GM12878 (cell line): ENCODE results near the gene SLC39A1. TPM values are rescaled to one million over a fixed set of nuclear protein-coding genes. Genes with fewer than 3 reads are reported as not detected.

Source experiments
- ATAC-seq: fragments of 200-7000 bp; cut with Tn5 transposase; 3 replicates; pipeline ENCODE4 v1.9.1; 2020; ENCODE audit warnings: mild to moderate bottlenecking, moderate library complexity
- BruUV-seq: library from RNA; stranded (reverse); fragments of 400-500 nt; replicated peaks from 2 replicates; lab custom pipeline; 2021; lab: Mats Ljungman, UMichigan
- CTCF ChIA-PET: fragments of 300-600 bp; sonication (Branson Sonifier 250); formaldehyde crosslinking; extraction: SDS; loops from one replicate; lab custom pipeline; 2021; ENCODE audit warnings: inconsistent platforms; lab: Yijun Ruan, JAX
- POLR2A ChIA-PET: fragments of 350-600 bp; formaldehyde crosslinking; extraction: SDS; loops from one replicate; lab custom pipeline; 2021; ENCODE audit warnings: inconsistent platforms; lab: Charles Lee
- RAD21 ChIA-PET: fragments of 300-600 bp; sonication (Branson Sonifier 250); formaldehyde crosslinking; loops from one replicate; lab custom pipeline; 2023; ENCODE audit warnings: antibody characterized with exemption; ENCODE audit not compliant: unreplicated experiment; lab: Charles Lee
- SMC1A ChIA-PET: fragments of 300-600 bp; sonication (Branson Sonifier 250); formaldehyde crosslinking; loops from one replicate; lab custom pipeline; 2023; ENCODE audit not compliant: unreplicated experiment, uncharacterized antibody; lab: Charles Lee
- DNase-seq: peaks from one replicate; pipeline ENCODE4 v3.0.0-alpha.2; 2011; ENCODE audit warnings: low read depth, low spot score
- FAIRE-seq: peaks from 3 replicates; lab custom pipeline; 2011; peaks lifted over from hg19 to GRCh38; lab: Jason Lieb, UNC
- H2AFZ ChIP-seq: 2 replicates; pipeline ENCODE4 v1.6.0; 2011; ENCODE audit warnings: low read depth, low read length, control low read depth; ENCODE audit not compliant: control insufficient read depth
- H3K27ac ChIP-seq: 2 replicates; pipeline ENCODE4 v1.5.1; 2011; ENCODE audit warnings: control low read depth; ENCODE audit not compliant: control insufficient read depth, insufficient read depth
- H3K27me3 ChIP-seq, 2 experiments: replicated peaks in 1 of 2; 2 replicates each; pipeline versions ENCODE4 v1.6.0 to v1.6.1; 2011; ENCODE audit warnings: low read length in 1 of 2; ENCODE audit not compliant: control insufficient read depth in 2 of 2, insufficient read depth in 2 of 2
- H3K36me3 ChIP-seq, 2 experiments: 2 replicates each; pipeline ENCODE4 v1.5.1; 2011; ENCODE audit warnings: low read length in 1 of 2; ENCODE audit not compliant: control insufficient read depth in 2 of 2, insufficient read depth in 2 of 2
- H3K4me1 ChIP-seq: 2 replicates; pipeline ENCODE4 v1.6.1; 2011; ENCODE audit warnings: mild to moderate bottlenecking, low read length, moderate library complexity, mixed read lengths; ENCODE audit not compliant: control insufficient read depth, insufficient read depth
- H3K4me2 ChIP-seq: 2 replicates; pipeline ENCODE4 v1.6.0; 2011; ENCODE audit warnings: control low read depth; ENCODE audit not compliant: control insufficient read depth, insufficient read depth
- H3K4me3 ChIP-seq: fragments of 200-600 bp; sonication (generic); 2 replicates; pipeline ENCODE4 v1.5.1; 2016
- H3K79me2 ChIP-seq: 2 replicates; pipeline ENCODE4 v1.6.0; 2011; ENCODE audit warnings: low read length; ENCODE audit not compliant: control insufficient read depth, insufficient read depth
- H3K9ac ChIP-seq: 2 replicates; pipeline ENCODE4 v1.8.0; 2011; ENCODE audit warnings: low read length, control low read depth, mixed read lengths; ENCODE audit not compliant: control insufficient read depth, insufficient read depth
- H3K9me3 ChIP-seq: replicated peaks from 3 replicates; pipeline ENCODE4 v1.5.1; 2011; ENCODE audit warnings: mild to moderate bottlenecking, low read length; ENCODE audit not compliant: control insufficient read depth, insufficient read depth
- H4K20me1 ChIP-seq: 2 replicates; pipeline ENCODE4 v1.6.0; 2011; ENCODE audit not compliant: control insufficient read depth, insufficient read depth
- CHD2 ChIP-seq: IDR thresholded peaks from 2 replicates; pipeline ENCODE4 v1.6.1; 2011; ENCODE audit warnings: low read depth, low read length, improper control_type of control experiment, borderline replicate concordance
- CUX1 ChIP-seq: IDR thresholded peaks from 2 replicates; pipeline ENCODE4 v1.6.1; 2012; ENCODE audit warnings: improper control_type of control experiment, low read depth, low read length; ENCODE audit not compliant: insufficient replicate concordance
- FOXM1 ChIP-seq: IDR thresholded peaks from 2 replicates; pipeline ENCODE4 v1.6.1; 2012; ENCODE audit warnings: low read depth, mild to moderate bottlenecking, inconsistent platforms, low read length, moderate library complexity
- IKZF1 ChIP-seq: fragments of 450-650 bp; conservative IDR thresholded peaks from 2 replicates; pipeline ENCODE4 v1.6.1; 2017; ENCODE audit warnings: antibody characterized with exemption, mild to moderate bottlenecking
- IRF5 ChIP-seq: fragments of 450-650 bp; IDR thresholded peaks from 2 replicates; pipeline ENCODE4 v1.6.1; 2017; ENCODE audit warnings: borderline replicate concordance
- USF2 ChIP-seq: IDR thresholded peaks from 2 replicates; pipeline ENCODE4 v1.6.1; 2011; ENCODE audit warnings: low read depth, low read length, improper control_type of control experiment, borderline replicate concordance
- ZBTB11 ChIP-seq: fragments of 450-650 bp; formaldehyde crosslinking; IDR thresholded peaks from 2 replicates; pipeline ENCODE4 v1.5.0; 2022; ENCODE audit warnings: mild to moderate bottlenecking, missing genetic modification characterization
- WGBS: methylation state at CpG from one replicate; pipeline ENCODE4 v1.1.6; 2016; ENCODE audit warnings: low lambda C conversion rate; ENCODE audit not compliant: insufficient replicate concordance, insufficient coverage; ENCODE audit errors: missing lambda C conversion rate; 5-methylcytosine and 5-hydroxymethylcytosine counted together
- in situ Hi-C: fragments of 300-500 bp; cut with MboI; formaldehyde crosslinking; loops from 9 replicates; pipeline ENCODE4 v1.14.3; 2018; ENCODE audit warnings: mixed read lengths
- intact Hi-C: fragments of 100-400 bp; cut with micrococcal nuclease; formaldehyde crosslinking; loops from one replicate; pipeline ENCODE4 v1.14.2; 2022; ENCODE audit not compliant: unreplicated experiment
- polyA plus RNA-seq, 11 experiments: library from polyadenylated mRNA; depleted of rRNA in 4 of 11; unstranded in 6 of 11; stranded (reverse) in 5 of 11; fragments of >200 nt; fragmentation: Nextera tagmentation in 4 of 11; fragmentation: Illumina TruSeq in 1 of 11; extraction: Ambion mirVana in 4 of 11; extraction: Trizol in 1 of 11; gene quantifications; 1 replicate in 1 of 11; 2 replicates in 10 of 11; pipeline versions ENCODE4 v1.2.1 to v1.2.3, GENCODE V29; 2011 to 2016; ENCODE audit warnings: inconsistent platforms in 2 of 11, missing spikeins in 2 of 11, low read depth in 1 of 11
- total RNA-seq, 4 experiments: library from RNA; depleted of rRNA in 3 of 4; stranded (reverse); fragments of >200 nt in 3 of 4; fragmentation: Illumina TruSeq in 1 of 4; extraction: Trizol in 1 of 4; gene quantifications; 2 replicates each; pipeline versions ENCODE4 v1.2.1 to v1.2.3, GENCODE V29; 2013 to 2021

The SLC39A1 gene
- total and polyA plus RNA-seq, 10 of the 15 experiments (the other 5 are each of a cell fraction or from before 2014, with no cell fraction given): 8.8 to 98.6 (median 72.4) TPM

- Histone ChIP-seq H3K4me3 (no peak overlapping the region), H3K9me3 (no peaks in the 10 kb centered on the region), H3K9ac (no peak overlapping the region), H4K20me1 (no peaks in the 10 kb centered on the region), H3K27me3 (no peaks in the 10 kb centered on the region), H3K79me2 (no peaks in the 10 kb centered on the region), H2AFZ (no peak overlapping the region), H3K4me2 (no peak overlapping the region), H3K36me3 (no peaks in the 10 kb centered on the region), H3K27ac (no peak overlapping the region), H3K4me1 (no peaks in the 10 kb centered on the region)
- intact Hi-C loops (no loop called here), in situ Hi-C loops (no loop called here)
- RAD21 ChIA-PET: interaction anchor here (1.5 kb wide), 1 partner anchor 146 kb away, joined by 4 read pairs; no protein-coding TSS in a partner anchor
- POLR2A ChIA-PET: interaction anchor here (0.7 to 1.1 kb wide), 2 partner anchors 11 to 12 kb away, joined by 3 to 9 read pairs; no protein-coding TSS in a partner anchor
- SMC1A ChIA-PET: interaction anchor here (0.9 kb wide), 1 partner anchor 10 kb away, joined by 3 read pairs; no protein-coding TSS in a partner anchor
- no peak for DNase-seq
- FAIRE-seq: no peak
- 7% methylated on average over 1 of the region's 1 CpG for WGBS
- CTCF ChIA-PET: interaction anchor here (1.3 kb wide), 1 partner anchor 12 kb away, joined by 4 read pairs; no protein-coding TSS in a partner anchor
- ATAC-seq: no peak
- TF ChIP-seq USF2 (no peak), FOXM1 (no peak), IRF5 (no peak), CUX1 (no peak), CHD2 (no peak), ZBTB11 (no peak), IKZF1 (no peak)
- BruUV-seq: no TSS peak
These were observed 48.8 kb upstream of the SLC39A1 start for GRCh38 chr1:154012129-154012528.
